HFFc6 (cell line): ENCODE measurements around the gene CSTF2. TPM values are rescaled to one million over a fixed set of nuclear protein-coding genes. Genes with fewer than 3 reads are reported as not detected.
"Not testable (repeated sequence)": the region's sequence is repeated elsewhere in the genome, so short reads cannot be mapped to it uniquely, and the experiment has no call there.

Source experiments
- DNase-seq: peaks from one replicate; pipeline ENCODE4 v3.0.0-alpha.2; 2018
- H3K27ac Mint-ChIP-seq: 2 replicates; pipeline ENCODE4 v1.8.0; 2020; ENCODE audit warnings: mild to moderate bottlenecking, mixed read lengths
- H3K27me3 Mint-ChIP-seq: 2 replicates; pipeline ENCODE4 v1.8.0; 2021; ENCODE audit warnings: mild to moderate bottlenecking, moderate library complexity, mixed read lengths; ENCODE audit not compliant: insufficient read depth
- H3K36me3 Mint-ChIP-seq: 2 replicates; pipeline ENCODE4 v1.8.0; 2021; ENCODE audit warnings: low read depth, mixed read lengths
- H3K4me1 Mint-ChIP-seq: 2 replicates; pipeline ENCODE4 v1.8.0; 2020; ENCODE audit warnings: low read depth, mixed read lengths
- H3K4me3 Mint-ChIP-seq: 2 replicates; pipeline ENCODE4 v1.8.0; 2020; ENCODE audit warnings: mild to moderate bottlenecking, moderate library complexity, mixed read lengths
- H3K9me3 Mint-ChIP-seq: 2 replicates; pipeline ENCODE4 v1.8.0; 2020; ENCODE audit warnings: mild to moderate bottlenecking, mixed read lengths
- CTCF ChIP-seq: fragments of 200-600 bp; sonication (generic); IDR thresholded peaks from 2 replicates; pipeline ENCODE4 v1.5.0; 2021; ENCODE audit warnings: antibody characterized with exemption, mild to moderate bottlenecking
- total RNA-seq, 6 experiments: library from RNA; stranded (reverse); fragmentation: NEBNext Ultra II Directional; extraction: Animal tissue kit (Norgen Biotek cat#: 25700); gene quantifications; 2 replicates in 1 of 6; 3 replicates in 5 of 6; pipeline ENCODE4 v1.2.3, GENCODE V29; 2021

CSTF2 gene
- total RNA-seq, 6 experiments from 2014 or later, result 17.4 to 25.7 (median 24.5) TPM

- no peak for TF ChIP-seq CTCF
- DNase-seq, result no peak
- Mint-ChIP-seq H3K27me3 (peaks cover 13% of the 10 kb centered on the region), H3K36me3 (no peaks in the 10 kb centered on the region), H3K9me3 (no peaks in the 10 kb centered on the region), H3K4me1 (no peaks in the 10 kb centered on the region), H3K27ac (no peak overlapping the region), H3K4me3 (no peak overlapping the region)
These were observed 15.4 kb upstream of the CSTF2 start for GRCh38 chrX:100804780-100805179.

- H3K36me3 Mint-ChIP-seq, H3K9me3 Mint-ChIP-seq, H3K27ac Mint-ChIP-seq, DNase-seq, H3K4me1 Mint-ChIP-seq, H3K4me3 Mint-ChIP-seq: not testable (repeated sequence)
- H3K27me3 Mint-ChIP-seq, result peaks cover 18% of the 10 kb centered on the region; the same call in 1 of the 2 replicates
These were observed 11.9 kb upstream of the CSTF2 start for GRCh38 chrX:100808265-100808664.

GRCh38 chrX:100812216-100813158 is 7.7 kb upstream of the CSTF2 start:
- Mint-ChIP-seq H3K27ac (no peak overlapping the region), H3K4me3 (no peak overlapping the region), H3K27me3 (peaks cover 14% of the 10 kb centered on the region; the same call in 1 of the 2 replicates), H3K36me3 (no peaks in the 10 kb centered on the region), H3K4me1 (no peaks in the 10 kb centered on the region), H3K9me3 (no peaks in the 10 kb centered on the region)
- DNase-seq, result no peak
- no peak for TF ChIP-seq CTCF

- peaks cover 7% of the 10 kb centered on the region for H3K4me1 Mint-ChIP-seq
- no peak overlapping the region for H3K4me3 Mint-ChIP-seq
These were observed 2.9 kb upstream of the CSTF2 start for GRCh38 chrX:100817340-100817739.

GRCh38 chrX:100819534-100819836 is 706 bp upstream of the CSTF2 start:
- Mint-ChIP-seq H3K27ac (peak overlapping the region; percentile 86), H3K36me3 (no peaks in the 10 kb centered on the region; the same call in 1 of the 2 replicates), H3K4me3 (peak overlapping the region; percentile 91), H3K27me3 (peaks cover 3% of the 10 kb centered on the region), H3K9me3 (no peaks in the 10 kb centered on the region), H3K4me1 (peaks cover 7% of the 10 kb centered on the region)
- no peak for TF ChIP-seq CTCF
- no peak for DNase-seq

More at GRCh38 chrX:100817340-100817739, 2.9 kb upstream of the CSTF2 start:
- H3K27me3 Mint-ChIP-seq, result peaks cover 7% of the 10 kb centered on the region
- no peak overlapping the region for H3K27ac Mint-ChIP-seq
- TF ChIP-seq CTCF, result no peak
- no peaks in the 10 kb centered on the region; the same call in 1 of the 2 replicates for H3K36me3 Mint-ChIP-seq
- no peak for DNase-seq
- no peaks in the 10 kb centered on the region for H3K9me3 Mint-ChIP-seq

GRCh38 chrX:100829730-100830129 is 9.5 kb downstream of the CSTF2 start:
- Mint-ChIP-seq H3K9me3 (no peaks in the 10 kb centered on the region), H3K4me3 (no peak overlapping the region)

More at GRCh38 chrX:100829730-100830129, 9.5 kb downstream of the CSTF2 start:
- Mint-ChIP-seq H3K27ac (peak overlapping the region; percentile 57; the same call in 1 of the 2 replicates), H3K4me1 (peaks cover 8% of the 10 kb centered on the region), H3K27me3 (no peaks in the 10 kb centered on the region), H3K36me3 (peaks cover 12% of the 10 kb centered on the region)
- TF ChIP-seq CTCF, result no peak
- DNase-seq, result no peak
